HUES64 (cell line): ENCODE results near the gene ANKRA2.

ENCODE experiments used
- H3K27ac ChIP-seq: 2 replicates; pipeline ENCODE4 v1.7.0; 2013; ENCODE audit warnings: low read depth, low read length, inconsistent platforms
- H3K27me3 ChIP-seq: 2 replicates; pipeline ENCODE4 v1.6.1; 2013; ENCODE audit warnings: mild to moderate bottlenecking, low read length; ENCODE audit not compliant: insufficient read depth
- H3K36me3 ChIP-seq: 2 replicates; pipeline ENCODE4 v1.6.1; 2013; ENCODE audit warnings: mild to moderate bottlenecking, low read length; ENCODE audit not compliant: insufficient read depth
- H3K4me1 ChIP-seq: 2 replicates; pipeline ENCODE4 v1.6.1; 2013; ENCODE audit warnings: mild to moderate bottlenecking, low read length, moderate library complexity; ENCODE audit not compliant: insufficient read depth
- H3K4me3 ChIP-seq: 2 replicates; pipeline ENCODE4 v1.5.1; 2013; ENCODE audit warnings: mild to moderate bottlenecking, low read length, moderate library complexity
- H3K9ac ChIP-seq: 2 replicates; pipeline ENCODE4 v1.6.1; 2013; ENCODE audit warnings: mild to moderate bottlenecking, low read depth, low read length
- H3K9me3 ChIP-seq: 2 replicates; pipeline ENCODE4 v1.6.1; 2013; ENCODE audit warnings: low read depth, low read length; ENCODE audit not compliant: insufficient read depth
- WGBS: fragments of 150-250, 120-280 bp; methylation state at CpG from one replicate; pipeline ENCODE4 v1.1.7; 2013; ENCODE audit warnings: missing lambda C conversion rate; 5-methylcytosine and 5-hydroxymethylcytosine counted together

ANKRA2 gene

DNA sequence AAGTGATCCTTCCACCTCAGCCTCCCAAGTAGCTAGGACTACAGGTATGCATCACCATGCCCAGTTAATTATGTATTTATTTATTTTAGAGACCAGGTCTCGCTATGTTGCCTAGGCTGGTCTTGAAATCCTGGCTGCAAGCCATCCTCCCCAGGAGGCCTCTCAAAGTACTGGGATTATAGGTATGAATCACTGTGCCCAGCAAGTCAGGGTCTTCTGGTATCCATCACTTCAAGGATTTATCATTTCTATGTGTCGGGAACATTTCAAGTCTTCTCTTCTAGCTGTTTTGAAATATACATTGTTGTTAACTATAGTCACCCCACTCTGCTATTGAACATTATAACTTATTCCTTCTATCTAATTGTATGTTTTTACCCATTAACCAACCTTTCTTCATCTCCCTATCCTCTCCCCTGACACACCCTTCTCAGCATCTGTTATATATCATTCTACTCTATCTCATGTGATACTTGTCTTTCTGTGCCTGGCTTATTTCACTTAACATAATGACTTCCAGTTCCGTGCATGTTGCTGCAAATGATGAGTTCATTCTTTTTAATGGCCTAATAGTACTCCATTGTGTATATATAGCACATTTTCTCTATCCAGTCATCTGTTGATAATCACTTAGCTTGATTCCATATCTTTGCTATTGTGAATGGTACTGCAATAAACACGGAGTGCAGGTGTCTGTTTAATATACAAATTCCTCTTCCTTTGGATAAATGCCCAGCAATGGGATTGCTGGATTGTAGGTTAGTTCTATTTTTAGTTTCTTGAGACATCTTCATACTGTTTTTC, 26.5 kb upstream of the ANKRA2 start:
- H3K9ac ChIP-seq = no peak overlapping the region
- 66% methylated on average over 3 of the region's 4 CpGs for WGBS
- H3K4me1 ChIP-seq = no peaks in the 10 kb centered on the region
- H3K4me3 ChIP-seq = no peak overlapping the region
- no peak overlapping the region for H3K27ac ChIP-seq
- no peaks in the 10 kb centered on the region for H3K36me3 ChIP-seq
- H3K27me3 ChIP-seq = no peaks in the 10 kb centered on the region
- no peaks in the 10 kb centered on the region for H3K9me3 ChIP-seq

GRCh38 chr5:73591102-73591695, 25.8 kb upstream of the ANKRA2 start:
- Histone ChIP-seq H3K4me3 (no peak overlapping the region), H3K9ac (no peak overlapping the region), H3K36me3 (no peaks in the 10 kb centered on the region), H3K27me3 (no peaks in the 10 kb centered on the region), H3K27ac (no peak overlapping the region), H3K9me3 (no peaks in the 10 kb centered on the region), H3K4me1 (no peaks in the 10 kb centered on the region)
- WGBS = 83% methylated on average over 4 of the region's 4 CpGs

GRCh38 chr5:73587923-73588322, 22.5 kb upstream of the ANKRA2 start:
- H3K9me3 ChIP-seq = no peaks in the 10 kb centered on the region
- H3K9ac ChIP-seq = no peak overlapping the region
- no peaks in the 10 kb centered on the region for H3K4me1 ChIP-seq
- no peaks in the 10 kb centered on the region for H3K27me3 ChIP-seq
- peaks cover 7% of the 10 kb centered on the region; the same call in 1 of the 2 replicates for H3K36me3 ChIP-seq
- 70% methylated on average over 1 of the region's 1 CpG for WGBS
- no peak overlapping the region for H3K27ac ChIP-seq
- no peak overlapping the region for H3K4me3 ChIP-seq

DNA sequence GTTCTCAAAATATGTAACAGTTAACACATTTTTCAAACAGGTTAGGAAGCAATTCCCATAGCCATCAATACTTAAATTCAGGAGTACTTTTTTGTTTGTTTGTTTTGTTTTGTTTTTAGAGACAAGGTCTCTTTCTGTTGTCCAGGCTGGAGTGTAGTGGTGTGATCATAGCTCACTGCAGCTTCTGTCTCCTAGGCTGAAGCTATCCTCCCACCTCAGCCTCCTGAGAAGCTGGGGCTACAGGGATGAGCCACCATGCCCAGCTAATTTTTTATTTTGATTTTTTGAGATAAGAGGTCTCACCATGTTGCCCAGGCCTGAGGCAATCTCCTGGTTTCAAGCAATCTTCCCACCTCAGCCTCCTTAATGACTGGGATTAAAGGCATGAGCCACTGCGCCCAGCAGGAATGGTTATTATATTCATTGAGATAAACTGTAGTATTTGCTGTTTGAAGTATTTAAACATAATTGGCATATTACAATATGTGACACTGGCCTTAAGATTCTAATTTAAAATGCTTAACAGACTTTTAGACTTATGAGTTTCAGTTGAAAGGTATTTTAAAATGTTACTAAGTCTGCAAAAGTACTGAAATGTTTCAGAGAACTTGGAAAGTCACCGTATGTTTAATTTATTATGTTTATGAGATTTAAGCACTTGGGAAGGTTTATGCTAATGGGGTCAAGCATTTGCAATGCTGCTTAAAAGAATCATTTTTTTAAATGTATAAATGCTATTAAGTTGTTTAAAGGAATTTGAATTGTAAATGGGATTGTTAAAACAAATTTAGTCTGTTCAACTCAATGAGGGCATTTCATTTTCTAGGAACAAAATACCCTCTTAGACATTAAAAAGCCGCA, 17.1 kb upstream of the ANKRA2 start:
- Histone ChIP-seq H3K27ac (no peak overlapping the region), H3K9me3 (no peaks in the 10 kb centered on the region), H3K4me1 (no peaks in the 10 kb centered on the region), H3K4me3 (no peak overlapping the region), H3K9ac (no peak overlapping the region), H3K27me3 (no peaks in the 10 kb centered on the region), H3K36me3 (peaks cover 61% of the 10 kb centered on the region)
- WGBS = 65% methylated on average over 3 of the region's 3 CpGs

GRCh38 chr5:73565969-73566547, 619 bp upstream of the ANKRA2 start:
- H3K4me1 ChIP-seq = peaks cover 12% of the 10 kb centered on the region
- H3K4me3 ChIP-seq = peak overlapping the region; percentile 95
- H3K9me3 ChIP-seq = no peaks in the 10 kb centered on the region
- no peaks in the 10 kb centered on the region for H3K27me3 ChIP-seq
- WGBS = under 1% methylated on average over 7 of the region's 8 CpGs
- H3K9ac ChIP-seq = peak overlapping the region; percentile 89
- H3K36me3 ChIP-seq = peaks cover 39% of the 10 kb centered on the region
- H3K27ac ChIP-seq = peak overlapping the region; percentile 62

DNA sequence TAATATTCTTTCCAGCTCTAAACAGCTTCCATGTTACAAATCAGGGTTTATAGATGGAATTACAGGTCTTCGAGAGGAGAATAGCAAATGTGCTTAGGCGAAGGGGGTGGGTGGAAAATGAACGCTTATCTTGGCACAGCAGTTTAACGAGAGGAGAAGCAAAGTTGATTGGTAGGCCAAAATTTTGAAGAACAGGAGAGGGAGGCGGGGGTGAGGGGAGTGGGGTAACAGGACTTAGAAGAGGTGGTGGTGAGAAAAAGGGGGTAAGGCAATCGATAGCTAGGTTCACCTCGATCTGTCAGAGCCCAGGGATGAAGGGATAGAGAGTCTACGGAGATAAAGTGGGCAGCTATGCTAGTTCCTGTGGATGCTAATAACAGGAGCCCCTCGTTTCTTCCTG, 764 bp downstream of the ANKRA2 start:
- Histone ChIP-seq H3K36me3 (peaks cover 37% of the 10 kb centered on the region), H3K9me3 (no peaks in the 10 kb centered on the region), H3K27me3 (no peaks in the 10 kb centered on the region), H3K27ac (peak overlapping the region; percentile 66), H3K4me1 (peaks cover 12% of the 10 kb centered on the region), H3K9ac (peak overlapping the region; percentile 89), H3K4me3 (peak overlapping the region; percentile 95)
- WGBS = 13% methylated on average over 9 of the region's 9 CpGs

GRCh38 chr5:73564018-73564417, 1.4 kb downstream of the ANKRA2 start:
- no peak overlapping the region for H3K27ac ChIP-seq

GRCh38 chr5:73558950-73559349, 6.5 kb downstream of the ANKRA2 start:
- Histone ChIP-seq H3K9ac (no peak overlapping the region), H3K27me3 (no peaks in the 10 kb centered on the region), H3K27ac (no peak overlapping the region), H3K36me3 (peaks cover 47% of the 10 kb centered on the region), H3K4me1 (no peaks in the 10 kb centered on the region), H3K9me3 (no peaks in the 10 kb centered on the region), H3K4me3 (no peak overlapping the region)
- WGBS = 100% methylated on average over 1 of the region's 1 CpG

More at GRCh38 chr5:73564018-73564417, 1.4 kb downstream of the ANKRA2 start:
- H3K36me3 ChIP-seq = peaks cover 32% of the 10 kb centered on the region
- peaks cover 12% of the 10 kb centered on the region for H3K4me1 ChIP-seq
- peak overlapping the region; percentile 95 for H3K4me3 ChIP-seq
- peak overlapping the region; percentile 89 for H3K9ac ChIP-seq
- H3K27me3 ChIP-seq = no peaks in the 10 kb centered on the region
- H3K9me3 ChIP-seq = no peaks in the 10 kb centered on the region
- WGBS = 76% methylated on average over 2 of the region's 3 CpGs

- no peaks in the 10 kb centered on the region for H3K27me3 ChIP-seq
- peaks cover 37% of the 10 kb centered on the region for H3K36me3 ChIP-seq
- H3K9ac ChIP-seq = no peak overlapping the region
- H3K9me3 ChIP-seq = no peaks in the 10 kb centered on the region
- no peak overlapping the region for H3K4me3 ChIP-seq
- no peaks in the 10 kb centered on the region for H3K4me1 ChIP-seq
- H3K27ac ChIP-seq = no peak overlapping the region
Observed at GRCh38 chr5:73552642-73553041, 12.8 kb downstream of the ANKRA2 start.

DNA sequence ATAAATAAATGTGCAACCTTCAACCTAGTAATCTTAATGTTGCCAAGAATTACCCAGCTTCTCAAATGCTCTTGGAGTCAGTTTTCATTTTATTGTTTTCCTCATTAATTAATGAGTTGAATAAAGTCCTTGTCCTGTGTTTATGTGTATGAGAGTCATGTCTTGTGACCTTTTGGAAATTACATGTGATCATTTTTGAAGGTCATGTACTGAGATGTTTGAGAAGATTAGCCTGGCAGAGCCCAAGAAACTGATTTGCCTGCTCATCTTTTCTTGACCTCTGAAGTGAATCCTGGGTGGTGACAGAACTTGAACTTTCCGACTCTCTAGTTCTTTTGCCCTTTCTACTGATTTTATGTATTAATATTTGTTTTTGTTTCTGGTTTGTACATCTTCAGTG, 15.4 kb downstream of the ANKRA2 start:
- Histone ChIP-seq H3K4me3 (no peak overlapping the region), H3K9me3 (no peaks in the 10 kb centered on the region), H3K4me1 (no peaks in the 10 kb centered on the region), H3K27me3 (no peaks in the 10 kb centered on the region), H3K27ac (no peak overlapping the region), H3K9ac (no peak overlapping the region), H3K36me3 (peaks cover 24% of the 10 kb centered on the region)
- WGBS = 100% methylated on average over 1 of the region's 1 CpG

DNA sequence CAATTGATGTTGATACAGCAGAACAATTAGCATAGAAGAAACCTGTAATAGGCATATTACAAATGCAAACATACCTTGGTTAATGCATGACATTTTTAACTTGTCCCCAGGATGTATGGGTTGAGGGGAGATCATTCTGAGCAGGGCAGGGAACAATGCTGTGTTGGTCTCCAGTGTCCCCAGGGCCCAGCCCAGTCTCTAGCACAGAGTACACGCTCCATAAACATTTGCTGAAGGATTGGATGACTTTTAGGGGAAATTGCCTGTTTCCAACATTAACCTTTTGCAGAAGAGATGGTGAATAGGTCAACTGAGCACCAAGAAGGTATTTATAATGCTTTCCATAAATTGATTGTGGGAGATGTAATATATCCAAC, 20.0 kb downstream of the ANKRA2 start:
- H3K27ac ChIP-seq = no peak overlapping the region
- H3K27me3 ChIP-seq = no peaks in the 10 kb centered on the region
- peaks cover 6% of the 10 kb centered on the region; the same call in 1 of the 2 replicates for H3K4me1 ChIP-seq
- no peaks in the 10 kb centered on the region for H3K9me3 ChIP-seq
- no peak overlapping the region for H3K4me3 ChIP-seq
- no peaks in the 10 kb centered on the region for H3K36me3 ChIP-seq
- 100% methylated on average over 1 of the region's 1 CpG for WGBS
- no peak overlapping the region for H3K9ac ChIP-seq
